Hepatocyte (in vitro differentiated cells): Measurements from ENCODE around the gene ADCY6.
"Not testable (repeated sequence)": the region's sequence is repeated elsewhere in the genome, so short reads cannot be mapped to it uniquely, and the experiment has no call there.

Source experiments
- EZH2 ChIP-seq: fragments of 200-600 bp; sonication (generic); IDR thresholded peaks from 2 replicates; pipeline ENCODE4 v1.6.1; 2016; ENCODE audit warnings: antibody characterized with exemption, mild to moderate bottlenecking, borderline replicate concordance
- EZH2phosphoT487 ChIP-seq: fragments of 200-600 bp; sonication (generic); IDR thresholded peaks from one replicate; pipeline ENCODE4 v1.6.1; 2018; ENCODE audit warnings: antibody characterized with exemption, mild to moderate bottlenecking, low read depth, moderate library complexity; ENCODE audit not compliant: unreplicated experiment, severe bottlenecking
- TF ChIP-seq, protein P1 (sequence below): fragments of 200-600 bp; sonication (generic); IDR thresholded peaks from 2 replicates; pipeline ENCODE4 v1.5.1; 2016; ENCODE audit warnings: antibody characterized with exemption, mild to moderate bottlenecking; ENCODE audit not compliant: poor library complexity

DNA sequence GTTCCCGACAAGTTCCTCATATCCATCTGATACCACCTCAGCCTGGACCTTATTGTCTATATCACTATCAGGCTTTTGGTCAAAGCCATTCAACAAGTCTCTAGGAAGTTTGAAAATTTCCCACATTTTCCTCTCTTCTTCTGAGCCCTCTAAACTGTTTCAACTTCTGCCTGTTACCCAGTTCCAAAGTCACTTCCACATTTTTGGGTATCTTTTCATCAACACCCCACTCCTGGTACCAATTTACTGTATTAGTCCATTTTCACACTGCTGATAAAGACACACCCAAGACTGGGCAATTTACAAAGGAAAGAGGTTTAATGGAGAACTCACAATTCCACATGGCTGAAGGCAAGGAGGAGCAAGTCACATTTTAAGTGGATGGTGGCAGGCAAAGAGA lies 68.2 kb downstream of the ADCY6 start:
- TF ChIP-seq, protein P1, sequence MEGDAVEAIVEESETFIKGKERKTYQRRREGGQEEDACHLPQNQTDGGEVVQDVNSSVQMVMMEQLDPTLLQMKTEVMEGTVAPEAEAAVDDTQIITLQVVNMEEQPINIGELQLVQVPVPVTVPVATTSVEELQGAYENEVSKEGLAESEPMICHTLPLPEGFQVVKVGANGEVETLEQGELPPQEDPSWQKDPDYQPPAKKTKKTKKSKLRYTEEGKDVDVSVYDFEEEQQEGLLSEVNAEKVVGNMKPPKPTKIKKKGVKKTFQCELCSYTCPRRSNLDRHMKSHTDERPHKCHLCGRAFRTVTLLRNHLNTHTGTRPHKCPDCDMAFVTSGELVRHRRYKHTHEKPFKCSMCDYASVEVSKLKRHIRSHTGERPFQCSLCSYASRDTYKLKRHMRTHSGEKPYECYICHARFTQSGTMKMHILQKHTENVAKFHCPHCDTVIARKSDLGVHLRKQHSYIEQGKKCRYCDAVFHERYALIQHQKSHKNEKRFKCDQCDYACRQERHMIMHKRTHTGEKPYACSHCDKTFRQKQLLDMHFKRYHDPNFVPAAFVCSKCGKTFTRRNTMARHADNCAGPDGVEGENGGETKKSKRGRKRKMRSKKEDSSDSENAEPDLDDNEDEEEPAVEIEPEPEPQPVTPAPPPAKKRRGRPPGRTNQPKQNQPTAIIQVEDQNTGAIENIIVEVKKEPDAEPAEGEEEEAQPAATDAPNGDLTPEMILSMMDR = not testable (repeated sequence)
- TF ChIP-seq EZH2phosphoT487, EZH2: not testable (repeated sequence)
